ENCODE results near the gene SHROOM2. TPM values are rescaled to one million over a fixed set of nuclear protein-coding genes. Genes with fewer than 3 reads are reported as not detected.

SHROOM2 gene
- polyA plus RNA-seq, 1 donor (not counting 4 experiments of a cell fraction or from before 2014, with no cell fraction given): 3.3 TPM

DNA sequence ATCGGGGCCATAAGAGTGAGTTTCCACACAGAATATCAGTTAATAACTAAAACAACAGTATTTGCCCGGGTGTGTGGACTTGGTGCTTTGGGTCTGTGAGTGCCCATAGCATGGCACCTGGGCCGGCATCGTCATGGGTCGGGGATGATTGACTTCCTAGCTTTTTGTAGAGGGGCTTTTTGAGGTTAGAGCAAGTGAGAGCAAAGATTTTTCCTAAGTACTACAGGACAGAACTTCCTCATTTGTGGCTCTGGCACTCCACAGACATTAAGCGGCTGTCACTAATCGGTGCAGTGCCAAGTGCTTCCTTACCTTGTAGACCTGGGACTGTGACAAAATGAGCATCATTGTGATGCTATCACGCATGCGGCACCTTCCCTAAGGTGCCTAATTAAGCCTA lies 81.0 kb downstream of the SHROOM2 start:
- no peak for FAIRE-seq
- no peak overlapping the region for H3K27ac ChIP-seq (ENCODE audit: control insufficient read depth, insufficient read depth, low read length)
- dilution Hi-C loops (cut with MboI; ENCODE audit: extremely low pct_ligation_motif_present, low sequenced_read_pairs): no loop called here
- H4K20me1 ChIP-seq (ENCODE audit: control insufficient read depth, extremely low read depth, insufficient read depth, low read length): no peaks in the 10 kb centered on the region
- no peaks in the 10 kb centered on the region for H3K9me3 ChIP-seq (ENCODE audit: control insufficient read depth, low read depth, low read length)
- H3K4me1 ChIP-seq (ENCODE audit: control insufficient read depth, extremely low read depth, insufficient read depth, low read length): peaks cover 9% of the 10 kb centered on the region
- DNase-seq (ENCODE audit: low read depth, low spot score): no peak
- no peak for TF ChIP-seq EZH2 (IDR thresholded peaks at IDR 0.05; ENCODE audit: low read length)
- TF ChIP-seq, protein P1, sequence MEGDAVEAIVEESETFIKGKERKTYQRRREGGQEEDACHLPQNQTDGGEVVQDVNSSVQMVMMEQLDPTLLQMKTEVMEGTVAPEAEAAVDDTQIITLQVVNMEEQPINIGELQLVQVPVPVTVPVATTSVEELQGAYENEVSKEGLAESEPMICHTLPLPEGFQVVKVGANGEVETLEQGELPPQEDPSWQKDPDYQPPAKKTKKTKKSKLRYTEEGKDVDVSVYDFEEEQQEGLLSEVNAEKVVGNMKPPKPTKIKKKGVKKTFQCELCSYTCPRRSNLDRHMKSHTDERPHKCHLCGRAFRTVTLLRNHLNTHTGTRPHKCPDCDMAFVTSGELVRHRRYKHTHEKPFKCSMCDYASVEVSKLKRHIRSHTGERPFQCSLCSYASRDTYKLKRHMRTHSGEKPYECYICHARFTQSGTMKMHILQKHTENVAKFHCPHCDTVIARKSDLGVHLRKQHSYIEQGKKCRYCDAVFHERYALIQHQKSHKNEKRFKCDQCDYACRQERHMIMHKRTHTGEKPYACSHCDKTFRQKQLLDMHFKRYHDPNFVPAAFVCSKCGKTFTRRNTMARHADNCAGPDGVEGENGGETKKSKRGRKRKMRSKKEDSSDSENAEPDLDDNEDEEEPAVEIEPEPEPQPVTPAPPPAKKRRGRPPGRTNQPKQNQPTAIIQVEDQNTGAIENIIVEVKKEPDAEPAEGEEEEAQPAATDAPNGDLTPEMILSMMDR (optimal IDR thresholded peaks at IDR 0.05 in 1 of 3, IDR thresholded peaks at IDR 0.05 in 1 of 3, conservative IDR thresholded peaks at IDR 0.05 in 1 of 3; ENCODE audit: extremely low read depth in 1 of 3, insufficient read depth in 2 of 3, low read length in 3 of 3): no peak
- H3K79me2 ChIP-seq (ENCODE audit: control insufficient read depth, insufficient read depth, low read length): no peaks in the 10 kb centered on the region
- no peak overlapping the region for H3K9ac ChIP-seq (ENCODE audit: control insufficient read depth, extremely low read depth, insufficient read depth, low read length)
- no peak overlapping the region for H3K4me3 ChIP-seq (ENCODE audit: control insufficient read depth in 2 of 3, extremely low read depth in 1 of 3, insufficient read depth in 2 of 3, low read depth in 1 of 3, low read length in 3 of 3)
- H3K36me3 ChIP-seq (ENCODE audit: control insufficient read depth in 2 of 2, extremely low read depth in 1 of 2, insufficient read depth in 2 of 2, low read length in 2 of 2): no peaks in the 10 kb centered on the region
- no peaks in the 10 kb centered on the region for H3K27me3 ChIP-seq (ENCODE audit: control insufficient read depth, extremely low read depth, insufficient read depth, low read length)
- no peaks in the 10 kb centered on the region for H3K9me1 ChIP-seq (ENCODE audit: control insufficient read depth, extremely low read depth, insufficient read depth, low read length)
- H3K4me2 ChIP-seq (ENCODE audit: control insufficient read depth, extremely low read depth, insufficient read depth, low read depth, low read length): no peak overlapping the region
- no peak overlapping the region for H2AFZ ChIP-seq (ENCODE audit: control insufficient read depth, low read length)

DNA sequence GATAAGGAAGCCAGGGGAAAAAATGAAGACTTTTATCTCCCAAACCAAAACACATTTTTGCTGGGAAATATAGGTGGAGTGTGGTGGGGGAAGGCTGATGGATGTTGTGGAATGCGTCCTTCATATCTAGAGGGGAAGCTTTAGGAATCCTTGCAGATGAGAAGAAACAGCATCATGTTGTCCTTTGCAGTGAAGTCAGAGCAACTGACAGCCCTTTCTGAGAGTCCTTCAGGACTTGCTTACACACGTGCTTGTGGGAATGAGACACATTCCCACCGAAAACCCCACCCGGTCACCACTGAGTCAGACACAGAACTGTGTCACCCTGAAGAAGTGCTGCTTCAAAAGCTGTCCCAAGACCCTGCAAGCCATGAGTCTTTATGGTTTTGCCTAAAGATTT lies 81.5 kb downstream of the SHROOM2 start:
- Histone ChIP-seq H3K9ac (ENCODE audit: control insufficient read depth, extremely low read depth, insufficient read depth, low read length) (no peak overlapping the region), H3K27me3 (ENCODE audit: control insufficient read depth, extremely low read depth, insufficient read depth, low read length) (no peaks in the 10 kb centered on the region), H3K27ac (ENCODE audit: control insufficient read depth, insufficient read depth, low read length) (no peak overlapping the region), H3K9me1 (ENCODE audit: control insufficient read depth, extremely low read depth, insufficient read depth, low read length) (no peaks in the 10 kb centered on the region), H3K4me2 (ENCODE audit: control insufficient read depth, extremely low read depth, insufficient read depth, low read depth, low read length) (no peak overlapping the region), H2AFZ (ENCODE audit: control insufficient read depth, low read length) (no peak overlapping the region), H3K9me3 (ENCODE audit: control insufficient read depth, low read depth, low read length) (no peaks in the 10 kb centered on the region), H4K20me1 (ENCODE audit: control insufficient read depth, extremely low read depth, insufficient read depth, low read length) (no peaks in the 10 kb centered on the region), H3K4me1 (ENCODE audit: control insufficient read depth, extremely low read depth, insufficient read depth, low read length) (peaks cover 9% of the 10 kb centered on the region), H3K36me3 (ENCODE audit: control insufficient read depth in 2 of 2, extremely low read depth in 1 of 2, insufficient read depth in 2 of 2, low read length in 2 of 2) (no peaks in the 10 kb centered on the region), H3K79me2 (ENCODE audit: control insufficient read depth, insufficient read depth, low read length) (no peaks in the 10 kb centered on the region), H3K4me3 (ENCODE audit: control insufficient read depth in 2 of 3, extremely low read depth in 1 of 3, insufficient read depth in 2 of 3, low read depth in 1 of 3, low read length in 3 of 3) (no peak overlapping the region)
- no peak for FAIRE-seq
- dilution Hi-C loops (cut with MboI; ENCODE audit: extremely low pct_ligation_motif_present, low sequenced_read_pairs): no loop called here
- TF ChIP-seq EZH2 (IDR thresholded peaks at IDR 0.05; ENCODE audit: low read length): no peak
- TF ChIP-seq, protein P1 (optimal IDR thresholded peaks at IDR 0.05 in 1 of 3, IDR thresholded peaks at IDR 0.05 in 1 of 3, conservative IDR thresholded peaks at IDR 0.05 in 1 of 3; ENCODE audit: extremely low read depth in 1 of 3, insufficient read depth in 2 of 3, low read length in 3 of 3): no peak
- DNase-seq (ENCODE audit: low read depth, low spot score): no peak

Measured in keratinocyte (primary cell).